HepG2 (cell line): ENCODE data around the gene PEAK3. TPM values are rescaled to one million over a fixed set of nuclear protein-coding genes. Genes with fewer than 3 reads are reported as not detected.

Experiments used
- CHD2 ChIP-seq: IDR thresholded peaks from 2 replicates; pipeline ENCODE4 v1.6.1; 2011; ENCODE audit warnings: low read depth, low read length, improper control_type of control experiment
- GLMP ChIP-seq: sonication (generic); formaldehyde crosslinking; IDR thresholded peaks from 2 replicates; pipeline ENCODE4 v1.9.0; 2021; ENCODE audit warnings: missing genetic modification reagents, mild to moderate bottlenecking, borderline replicate concordance
- KAT8 ChIP-seq: IDR thresholded peaks from 2 replicates; pipeline ENCODE4 v1.6.1; 2016; ENCODE audit warnings: missing genetic modification reagents, missing compliant biosample characterization
- NONO ChIP-seq, 2 experiments: fragments of 450-650 bp in 1 of 2; sonication (generic) in 1 of 2; formaldehyde crosslinking in 1 of 2; IDR thresholded peaks in 1 of 2; conservative IDR thresholded peaks in 1 of 2; 2 replicates each; pipeline versions ENCODE4 v1.6.1 to v1.8.0; 2017 to 2022; ENCODE audit warnings: mild to moderate bottlenecking in 1 of 2, missing genetic modification reagents in 1 of 2, moderate library complexity in 1 of 2
- REL ChIP-seq: sonication (generic); formaldehyde crosslinking; conservative IDR thresholded peaks from 2 replicates; pipeline ENCODE4 v1.8.0; 2022; ENCODE audit warnings: mild to moderate bottlenecking, missing genetic modification reagents, moderate library complexity
- YEATS2 ChIP-seq: sonication (generic); formaldehyde crosslinking; IDR thresholded peaks from 2 replicates; pipeline ENCODE4 v1.4.0; 2020; ENCODE audit warnings: missing genetic modification reagents, borderline replicate concordance
- ZBTB39 ChIP-seq: sonication (generic); formaldehyde crosslinking; IDR thresholded peaks from 2 replicates; pipeline ENCODE4 v1.5.0; 2020; ENCODE audit warnings: missing genetic modification reagents
- ZNF225 ChIP-seq: sonication (generic); formaldehyde crosslinking; IDR thresholded peaks from 2 replicates; pipeline ENCODE4 v1.4.0; 2020; ENCODE audit warnings: mild to moderate bottlenecking, missing genetic modification reagents
- ZNF230 ChIP-seq: sonication (generic); formaldehyde crosslinking; IDR thresholded peaks from 2 replicates; pipeline ENCODE4 v1.4.0; 2020; ENCODE audit warnings: mild to moderate bottlenecking, missing genetic modification reagents
- ZNF274 ChIP-seq: sonication (generic); formaldehyde crosslinking; IDR thresholded peaks from 2 replicates; pipeline ENCODE4 v1.5.1; 2020; ENCODE audit warnings: mild to moderate bottlenecking, missing genetic modification reagents
- ZUFSP ChIP-seq: sonication (generic); formaldehyde crosslinking; IDR thresholded peaks from 2 replicates; pipeline ENCODE4 v1.9.0; 2021; ENCODE audit warnings: missing genetic modification reagents, mild to moderate bottlenecking, borderline replicate concordance
- polyA plus RNA-seq, 8 experiments: library from polyadenylated mRNA; depleted of rRNA in 3 of 8; stranded (reverse) in 7 of 8; unstranded in 1 of 8; fragments of >200 nt; fragmentation: Illumina TruSeq in 4 of 8; extraction: Trizol in 4 of 8; gene quantifications; 2 replicates each; pipeline versions ENCODE4 v1.2.1 to v1.2.3, GENCODE V29; 2011 to 2016; ENCODE audit warnings: low read depth in 4 of 8, missing spikeins in 1 of 8, mixed read lengths in 1 of 8; ENCODE audit not compliant: insufficient read depth in 1 of 8
- total RNA-seq, 5 experiments: library from RNA; depleted of rRNA; stranded (reverse); fragments of >200 nt; fragmentation: Illumina TruSeq; extraction: Trizol; gene quantifications; 2 replicates each; pipeline ENCODE4 v1.2.3, GENCODE V29; 2016; ENCODE audit warnings: low read depth in 1 of 5
- TF ChIP-seq, protein P1 (sequence below): sonication (generic); formaldehyde crosslinking; IDR thresholded peaks from 2 replicates; pipeline ENCODE4 v1.8.1; 2023; ENCODE audit warnings: mild to moderate bottlenecking, moderate library complexity, missing genetic modification reagents
- TF ChIP-seq, protein P2 (sequence below): IDR thresholded peaks from 2 replicates; pipeline ENCODE4 v1.6.1; 2016; ENCODE audit warnings: mild to moderate bottlenecking
- TF ChIP-seq, protein P3 (sequence below): sonication (generic); formaldehyde crosslinking; IDR thresholded peaks from 2 replicates; pipeline ENCODE4 v1.4.0; 2020; ENCODE audit warnings: missing genetic modification reagents

PEAK3 gene
- total and polyA plus RNA-seq, 2 of the 13 experiments (the other 11 are each of a cell fraction or from before 2014, with no cell fraction given) = not detected

DNA sequence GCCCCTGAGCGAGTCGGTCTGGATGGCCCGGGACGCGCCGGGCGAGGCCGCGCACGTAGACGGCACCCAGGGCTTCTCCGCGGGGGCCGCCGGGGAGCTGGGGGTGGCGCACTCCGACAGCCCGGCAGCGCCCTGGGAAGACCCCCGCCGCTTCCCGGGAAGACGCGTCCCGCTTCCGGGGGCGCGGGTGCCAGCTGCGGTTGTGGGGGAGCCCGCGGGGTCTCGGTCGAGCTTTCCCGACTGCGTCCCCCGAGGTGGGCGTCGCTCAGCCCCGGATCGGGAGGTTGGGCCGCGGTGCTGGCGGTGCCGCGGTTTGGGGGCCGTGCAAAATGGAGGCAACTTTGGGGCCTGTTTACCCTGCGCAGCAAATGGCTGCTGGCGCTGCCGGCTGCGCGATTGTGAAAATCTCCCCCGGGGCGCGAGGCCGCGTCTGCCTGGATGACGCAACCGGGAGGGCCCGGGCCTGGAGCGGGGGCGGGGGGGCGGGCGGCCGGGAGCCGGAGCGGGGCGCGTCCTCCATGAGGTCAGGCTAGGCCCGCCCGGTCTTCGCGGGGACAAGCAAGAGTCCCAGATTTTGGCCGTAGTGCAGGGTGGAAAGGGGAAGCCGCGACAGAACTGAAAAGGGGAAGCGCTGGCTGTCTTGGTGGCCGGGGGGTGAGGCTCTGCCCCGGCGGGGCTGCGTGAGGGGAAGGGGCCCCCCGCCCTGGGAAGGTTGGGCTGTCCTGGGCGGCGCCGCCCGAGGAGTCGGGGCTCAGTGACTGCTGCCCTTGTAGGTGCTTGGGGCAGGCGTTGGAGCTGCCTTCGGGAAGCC is 11.3 kb downstream of the PEAK3 start (continued):
- TF ChIP-seq ZNF274 (no peak), KAT8 (CRISPR knock-in tag) (peak; percentile 4; the same call in 1 of the 2 replicates), ZNF225 (CRISPR knock-in tag) (no peak), CHD2 (no peak), YEATS2 (CRISPR knock-in tag) (peak; percentile 34; the same call in 1 of the 2 replicates), ZBTB39 (CRISPR knock-in tag) (0 out of 2 replicates have a peak, but pooled peaks have one; percentile 59), GLMP (CRISPR knock-in tag) (no peak), NONO (IDR thresholded peaks at IDR 0.05) (no peak), NONO (CRISPR knock-in tag; conservative IDR thresholded peaks at IDR 0.05) (no peak), ZNF230 (CRISPR knock-in tag) (no peak), REL (CRISPR knock-in tag) (0 out of 2 replicates have a peak, but pooled peaks have one; percentile 56), ZUFSP (CRISPR knock-in tag) (0 out of 2 replicates have a peak, but pooled peaks have one; percentile 57)
- TF ChIP-seq, protein P1, sequence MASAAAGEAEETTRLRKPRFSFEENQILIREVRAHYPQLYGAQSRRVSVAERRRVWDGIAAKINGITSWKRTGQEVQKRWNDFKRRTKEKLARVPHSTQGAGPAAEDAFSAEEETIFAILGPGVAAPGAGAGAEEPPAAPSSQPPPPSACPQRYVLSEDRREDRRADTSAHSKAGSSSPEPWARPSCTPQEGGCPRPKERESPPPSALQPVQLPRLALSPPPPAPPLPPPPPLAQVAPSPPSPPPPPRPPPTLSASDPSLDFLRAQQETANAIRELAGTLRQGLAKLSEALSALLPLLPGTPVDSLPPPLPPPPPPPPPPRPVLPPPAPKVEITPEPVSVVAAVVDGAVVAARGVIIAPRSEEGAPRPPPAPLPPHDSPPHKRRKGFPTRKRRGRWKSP (CRISPR knock-in tag) = peak; percentile 64
- TF ChIP-seq, protein P2, sequence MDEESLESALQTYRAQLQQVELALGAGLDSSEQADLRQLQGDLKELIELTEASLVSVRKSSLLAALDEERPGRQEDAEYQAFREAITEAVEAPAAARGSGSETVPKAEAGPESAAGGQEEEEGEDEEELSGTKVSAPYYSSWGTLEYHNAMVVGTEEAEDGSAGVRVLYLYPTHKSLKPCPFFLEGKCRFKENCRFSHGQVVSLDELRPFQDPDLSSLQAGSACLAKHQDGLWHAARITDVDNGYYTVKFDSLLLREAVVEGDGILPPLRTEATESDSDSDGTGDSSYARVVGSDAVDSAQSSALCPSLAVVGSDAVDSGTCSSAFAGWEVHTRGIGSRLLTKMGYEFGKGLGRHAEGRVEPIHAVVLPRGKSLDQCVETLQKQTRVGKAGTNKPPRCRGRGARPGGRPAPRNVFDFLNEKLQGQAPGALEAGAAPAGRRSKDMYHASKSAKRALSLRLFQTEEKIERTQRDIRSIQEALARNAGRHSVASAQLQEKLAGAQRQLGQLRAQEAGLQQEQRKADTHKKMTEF (CRISPR knock-in tag) = 0 out of 2 replicates have a peak, but pooled peaks have one; percentile 16
- TF ChIP-seq, protein P3, sequence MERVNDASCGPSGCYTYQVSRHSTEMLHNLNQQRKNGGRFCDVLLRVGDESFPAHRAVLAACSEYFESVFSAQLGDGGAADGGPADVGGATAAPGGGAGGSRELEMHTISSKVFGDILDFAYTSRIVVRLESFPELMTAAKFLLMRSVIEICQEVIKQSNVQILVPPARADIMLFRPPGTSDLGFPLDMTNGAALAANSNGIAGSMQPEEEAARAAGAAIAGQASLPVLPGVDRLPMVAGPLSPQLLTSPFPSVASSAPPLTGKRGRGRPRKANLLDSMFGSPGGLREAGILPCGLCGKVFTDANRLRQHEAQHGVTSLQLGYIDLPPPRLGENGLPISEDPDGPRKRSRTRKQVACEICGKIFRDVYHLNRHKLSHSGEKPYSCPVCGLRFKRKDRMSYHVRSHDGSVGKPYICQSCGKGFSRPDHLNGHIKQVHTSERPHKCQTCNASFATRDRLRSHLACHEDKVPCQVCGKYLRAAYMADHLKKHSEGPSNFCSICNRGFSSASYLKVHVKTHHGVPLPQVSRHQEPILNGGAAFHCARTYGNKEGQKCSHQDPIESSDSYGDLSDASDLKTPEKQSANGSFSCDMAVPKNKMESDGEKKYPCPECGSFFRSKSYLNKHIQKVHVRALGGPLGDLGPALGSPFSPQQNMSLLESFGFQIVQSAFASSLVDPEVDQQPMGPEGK = peak; percentile 68
